Activated naive CD4-positive, alpha-beta T cell treated with anti-CD3 and anti-CD28 coated beads, Interleukin-2, amount 50 U/mL, for 72 hours (primary cell): ENCODE data around the gene ACVR1B. TPM values are rescaled to one million over a fixed set of nuclear protein-coding genes. Genes with fewer than 3 reads are reported as not detected.

ENCODE experiments used
- ATAC-seq, 2 donors: fragments of 150-1000 bp; cut with Tn5 transposase; 2 replicates each; pipeline ENCODE4 v1.10.0; 2021; ENCODE audit warnings: mild to moderate bottlenecking in 2 of 2, moderate library complexity in 2 of 2
- DNase-seq, 2 donors: peaks; one replicate each; pipeline ENCODE4 v3.0.0; 2021 to 2022; ENCODE audit warnings: low spot score in 2 of 2
- H3K27ac Mint-ChIP-seq, 2 donors: one replicate each; pipeline ENCODE4 v1.8.0; 2022; ENCODE audit warnings: mild to moderate bottlenecking in 2 of 2, mixed read lengths in 2 of 2
- H3K36me3 Mint-ChIP-seq, 2 donors: one replicate each; pipeline ENCODE4 v1.8.0; 2022; ENCODE audit warnings: mixed read lengths in 2 of 2
- H3K9me3 Mint-ChIP-seq, 2 donors: one replicate each; pipeline ENCODE4 v1.8.0; 2022; ENCODE audit warnings: mixed read lengths in 2 of 2
- total RNA-seq, 2 donors: library from RNA; stranded (reverse); gene quantifications; one replicate each; pipeline ENCODE4 v1.2.3, GENCODE V29; 2022

ACVR1B gene
- total RNA-seq, 2 donors from 2014 or later = 5.2 to 9.0 TPM

DNA sequence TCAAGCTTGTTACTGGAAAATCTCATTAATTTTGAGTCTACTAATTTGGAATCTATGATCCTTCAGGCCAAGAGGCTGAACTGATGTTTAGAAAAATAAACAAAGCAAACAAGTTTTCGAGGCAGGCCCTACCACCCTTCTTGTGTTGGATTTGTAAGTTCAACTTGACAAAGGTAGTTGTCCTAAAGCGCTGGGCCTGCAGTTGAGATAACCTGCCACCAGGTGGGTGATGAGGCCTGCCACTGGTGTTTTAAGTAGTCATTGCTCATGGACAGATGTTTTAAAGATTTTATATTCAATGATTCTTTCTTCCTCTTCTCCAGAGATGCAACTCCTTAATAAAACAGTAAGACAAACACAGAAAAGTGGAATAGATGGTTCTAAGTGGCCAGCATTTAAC is 24.8 kb upstream of the ACVR1B start:
- peak; percentile 38 to 71 for ATAC-seq
- DNase-seq = peak in 1 of 2 donors; percentile 60
- Mint-ChIP-seq H3K9me3 (no peaks in the 10 kb centered on the region), H3K36me3 (no peaks in the 10 kb centered on the region), H3K27ac (no peak overlapping the region)

DNA sequence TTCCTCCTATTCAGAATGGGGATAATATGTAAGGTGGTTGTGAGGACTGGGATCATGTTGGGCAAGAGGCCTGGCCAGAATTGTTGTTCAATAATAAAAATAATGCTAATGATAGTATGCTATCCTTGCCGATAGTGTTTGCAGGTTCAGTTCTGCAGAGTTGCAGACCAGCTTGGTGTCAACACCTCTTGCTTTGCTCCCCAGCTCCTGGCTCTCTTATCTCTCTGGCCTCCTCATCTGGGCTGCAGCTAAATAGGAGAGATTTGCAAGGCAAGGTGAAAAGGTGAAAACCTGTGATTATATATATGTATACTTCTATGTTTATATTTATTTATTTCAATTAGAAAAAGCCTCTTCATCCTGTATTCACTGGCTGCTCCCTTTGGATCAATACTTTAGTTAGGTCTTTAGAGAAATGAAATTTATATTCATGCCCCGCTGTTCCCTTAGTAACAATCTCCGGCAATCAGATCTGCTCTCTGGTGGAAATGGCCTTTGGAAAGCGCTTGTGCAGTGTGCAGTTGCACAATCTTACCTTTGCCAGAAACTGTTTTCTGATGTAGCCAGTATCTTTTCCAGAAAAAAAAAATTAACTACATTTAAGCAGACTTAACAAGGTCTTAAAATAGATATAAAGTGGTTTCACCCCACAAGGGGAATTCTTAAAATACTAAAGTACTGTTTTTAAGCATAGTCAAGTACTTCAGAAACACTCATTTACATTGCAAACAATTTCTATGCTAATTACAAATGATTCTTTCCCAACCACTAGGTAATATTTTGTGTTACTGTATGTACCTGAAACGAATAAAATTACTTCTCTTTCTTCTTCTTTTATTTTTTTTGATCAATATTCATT is 19.1 kb upstream of the ACVR1B start:
- Mint-ChIP-seq H3K27ac (no peak overlapping the region), H3K9me3 (no peaks in the 10 kb centered on the region), H3K36me3 (no peaks in the 10 kb centered on the region)
- DNase-seq (no peak), ATAC-seq (no peak)

DNA sequence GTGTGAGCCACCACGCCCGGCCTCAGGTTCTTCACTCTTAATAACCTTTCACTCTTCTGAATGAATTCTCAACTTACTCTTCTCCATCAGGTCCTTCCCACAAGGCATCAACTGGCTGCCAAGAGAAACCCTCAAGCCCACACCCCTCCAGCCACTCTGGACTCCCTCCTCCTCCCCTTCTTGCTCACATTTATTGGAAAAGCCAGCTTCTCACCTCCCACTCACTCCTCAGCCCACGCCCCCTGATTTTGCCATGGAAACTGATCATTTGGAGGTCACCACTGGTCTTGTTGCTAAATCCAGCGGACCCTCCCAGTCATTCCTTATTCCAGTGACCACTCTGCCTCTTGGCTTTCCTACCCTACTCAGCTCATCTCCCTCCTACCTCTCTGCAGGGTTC is 17.4 kb upstream of the ACVR1B start:
- ATAC-seq = no peak
- no peak for DNase-seq
- Mint-ChIP-seq H3K36me3 (no peaks in the 10 kb centered on the region), H3K27ac (no peak overlapping the region), H3K9me3 (no peaks in the 10 kb centered on the region)

DNA sequence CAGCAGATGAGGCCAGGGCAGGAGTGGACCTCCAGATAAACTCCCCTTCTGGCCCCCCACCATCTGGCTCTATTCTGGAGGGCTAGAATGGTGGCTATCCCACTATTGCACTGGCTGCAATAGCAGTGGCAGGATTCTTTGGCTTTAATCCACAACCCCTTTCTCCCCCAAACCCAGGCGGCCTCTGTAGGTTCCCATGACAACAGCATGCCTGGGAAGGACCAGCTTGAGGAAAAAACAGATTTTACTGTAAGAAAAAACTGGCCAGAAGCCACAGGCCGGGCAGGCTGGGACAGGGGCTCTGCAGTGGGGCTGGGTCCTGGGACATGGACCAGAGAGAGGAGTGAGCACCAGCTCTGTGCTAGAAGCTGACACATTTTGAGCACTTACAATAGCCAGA is 13.6 kb upstream of the ACVR1B start:
- Mint-ChIP-seq H3K9me3 (no peaks in the 10 kb centered on the region), H3K36me3 (no peaks in the 10 kb centered on the region), H3K27ac (no peak overlapping the region)
- DNase-seq (no peak), ATAC-seq (no peak)

DNA sequence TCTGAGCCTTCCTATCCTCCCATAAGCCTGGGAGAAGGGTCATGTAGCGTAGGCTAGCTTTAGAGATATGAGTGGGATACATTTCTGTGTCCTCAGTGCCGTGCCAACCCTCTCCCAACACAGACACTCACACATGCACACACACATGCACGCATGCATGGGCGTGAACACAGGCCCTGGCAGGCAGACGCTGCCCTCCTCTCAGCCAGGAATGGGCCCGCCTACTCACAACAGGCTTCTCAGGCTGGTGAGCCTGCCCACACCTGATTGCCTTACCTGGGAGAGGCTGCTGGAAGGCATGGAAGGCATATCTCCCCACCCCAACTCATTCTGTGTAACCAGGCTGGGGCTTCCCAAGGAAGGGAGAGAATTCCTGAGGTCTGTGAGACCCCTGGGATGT is 12.8 kb upstream of the ACVR1B start:
- H3K27ac Mint-ChIP-seq = no peak overlapping the region
- no peaks in the 10 kb centered on the region for H3K9me3 Mint-ChIP-seq
- DNase-seq (no peak), ATAC-seq (no peak)
- H3K36me3 Mint-ChIP-seq = no peaks in the 10 kb centered on the region

DNA sequence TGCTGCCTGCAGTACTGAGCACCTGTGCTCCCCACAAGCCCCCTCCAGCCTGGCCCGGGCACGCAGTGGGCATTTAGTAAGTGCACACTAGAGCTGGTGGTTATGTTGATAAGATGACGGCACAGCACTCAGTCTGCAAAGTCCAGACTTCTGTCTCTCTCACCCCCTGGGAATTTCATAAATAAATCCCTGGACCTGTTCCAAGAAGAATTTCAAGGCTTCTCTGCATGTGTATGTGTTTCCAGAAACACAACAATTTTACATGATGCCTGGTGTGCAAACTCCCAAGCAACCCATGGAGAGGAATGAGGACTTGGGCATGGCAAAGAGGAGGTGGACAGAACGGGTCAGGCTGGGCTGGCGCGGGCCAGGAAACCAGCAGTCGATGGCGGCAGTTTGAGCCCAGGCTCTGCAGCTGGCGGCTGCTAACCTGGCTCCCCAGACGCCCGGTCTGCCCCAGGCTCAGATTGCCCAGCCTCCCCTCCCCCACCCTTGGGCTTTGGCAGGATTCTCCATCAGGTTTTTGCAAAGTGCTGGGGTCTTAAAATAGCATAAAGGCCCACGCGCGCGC is 10.4 kb upstream of the ACVR1B start:
- Mint-ChIP-seq H3K9me3 (peaks cover 6 to 16% of the 10 kb centered on the region in 2 donors), H3K36me3 (peaks cover 6 to 18% of the 10 kb centered on the region in 2 donors), H3K27ac (no peak overlapping the region)
- DNase-seq (no peak), ATAC-seq (no peak)

DNA sequence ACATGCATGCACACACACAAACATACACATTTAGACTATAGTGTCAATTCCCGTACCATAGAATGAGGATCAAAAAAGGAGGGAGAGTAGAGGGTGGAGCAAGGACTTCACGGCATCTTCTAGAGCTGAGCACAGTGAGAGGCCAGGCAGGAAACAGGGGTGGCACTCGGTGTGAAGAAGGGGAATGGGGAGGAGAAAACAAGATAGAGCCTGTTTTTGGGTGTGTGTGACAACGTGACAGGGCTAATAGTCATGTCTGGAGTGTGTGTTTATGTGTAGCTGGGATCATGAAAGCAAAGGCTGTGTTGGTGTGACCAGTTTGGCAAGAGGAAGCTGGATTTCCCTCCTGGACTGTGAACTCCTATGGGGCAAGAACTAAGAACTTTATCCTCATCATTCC is 9.9 kb upstream of the ACVR1B start:
- peaks cover 6 to 21% of the 10 kb centered on the region in 2 donors for H3K9me3 Mint-ChIP-seq
- DNase-seq (no peak), ATAC-seq (no peak)
- peak overlapping the region in 1 of 2 donors; percentile 33 for H3K27ac Mint-ChIP-seq
- peaks cover 6 to 21% of the 10 kb centered on the region in 2 donors for H3K36me3 Mint-ChIP-seq

DNA sequence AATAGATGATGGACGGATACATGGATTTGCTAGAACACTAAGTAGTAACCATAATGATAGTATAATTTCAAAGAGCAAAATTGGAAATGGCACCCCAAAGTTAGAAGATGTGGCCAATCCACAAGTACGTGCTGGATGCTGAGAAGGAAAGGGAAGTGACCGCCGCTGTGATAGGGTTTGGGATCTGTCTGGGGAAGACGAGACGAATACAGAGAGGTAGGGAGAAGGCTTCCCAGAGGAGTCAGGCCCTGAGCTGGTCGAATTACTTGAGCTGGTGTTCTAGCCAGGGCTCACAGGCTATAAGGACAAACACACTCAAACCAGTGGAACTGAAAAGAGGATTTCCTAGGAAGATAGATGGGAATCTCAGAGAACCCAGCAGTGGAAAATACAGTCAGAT is 9.4 kb upstream of the ACVR1B start:
- Mint-ChIP-seq H3K9me3 (peaks cover 6 to 22% of the 10 kb centered on the region in 2 donors), H3K36me3 (peaks cover 6 to 21% of the 10 kb centered on the region in 2 donors), H3K27ac (peak overlapping the region in 1 of 2 donors; percentile 33)
- DNase-seq (no peak), ATAC-seq (no peak)

DNA sequence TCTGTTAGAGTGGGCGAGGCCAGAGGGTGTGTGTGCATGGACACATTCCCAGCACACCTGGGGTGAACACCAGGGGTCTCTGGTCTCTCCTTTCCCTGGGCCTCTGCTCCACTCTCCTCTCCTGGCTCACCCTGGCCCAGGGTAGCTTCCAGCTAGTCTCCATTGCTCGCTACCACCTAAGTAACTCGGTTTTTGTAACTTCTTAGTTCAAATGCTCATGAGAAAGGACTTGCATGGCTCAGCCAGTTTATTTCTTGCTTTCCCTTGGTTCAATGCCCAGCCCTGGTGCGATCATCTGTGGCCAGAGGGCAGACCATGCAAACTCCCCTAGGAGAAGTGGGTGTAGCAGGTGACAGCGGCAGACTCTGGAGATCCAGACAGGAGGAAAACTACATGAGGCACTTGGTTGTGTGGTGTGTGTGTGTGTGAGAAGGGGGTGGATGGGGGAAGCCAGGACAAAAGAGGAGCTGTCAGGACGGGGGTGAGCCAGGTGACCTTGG is 8.9 kb upstream of the ACVR1B start:
- DNase-seq (no peak), ATAC-seq (no peak)
- peaks cover 6 to 21% of the 10 kb centered on the region in 2 donors for H3K36me3 Mint-ChIP-seq
- H3K9me3 Mint-ChIP-seq = peaks cover 6 to 22% of the 10 kb centered on the region in 2 donors
- H3K27ac Mint-ChIP-seq = no peak overlapping the region

DNA sequence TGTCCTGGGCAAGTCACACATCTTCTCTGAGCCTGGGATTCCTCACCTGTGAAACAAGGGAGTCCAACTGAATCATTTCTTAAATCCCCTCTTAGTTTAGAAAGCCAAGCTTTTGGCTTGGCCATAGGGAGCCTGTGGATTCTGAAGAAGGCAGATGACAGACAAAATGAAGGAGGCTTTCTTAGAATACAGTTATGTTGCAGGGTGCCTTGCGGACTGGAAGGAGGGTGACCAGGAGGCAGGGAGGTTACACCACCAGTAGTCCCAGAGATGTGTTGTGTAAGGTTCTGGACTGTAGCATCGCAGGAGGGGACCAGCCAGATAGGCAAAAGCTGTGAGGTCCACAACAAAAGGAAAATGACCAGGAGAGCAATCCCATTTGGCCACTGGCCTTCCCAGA is 8.2 kb upstream of the ACVR1B start:
- Mint-ChIP-seq H3K27ac (no peak overlapping the region), H3K36me3 (peaks cover 6 to 21% of the 10 kb centered on the region in 2 donors), H3K9me3 (peaks cover 6 to 22% of the 10 kb centered on the region in 2 donors)
- ATAC-seq (no peak), DNase-seq (no peak)

DNA sequence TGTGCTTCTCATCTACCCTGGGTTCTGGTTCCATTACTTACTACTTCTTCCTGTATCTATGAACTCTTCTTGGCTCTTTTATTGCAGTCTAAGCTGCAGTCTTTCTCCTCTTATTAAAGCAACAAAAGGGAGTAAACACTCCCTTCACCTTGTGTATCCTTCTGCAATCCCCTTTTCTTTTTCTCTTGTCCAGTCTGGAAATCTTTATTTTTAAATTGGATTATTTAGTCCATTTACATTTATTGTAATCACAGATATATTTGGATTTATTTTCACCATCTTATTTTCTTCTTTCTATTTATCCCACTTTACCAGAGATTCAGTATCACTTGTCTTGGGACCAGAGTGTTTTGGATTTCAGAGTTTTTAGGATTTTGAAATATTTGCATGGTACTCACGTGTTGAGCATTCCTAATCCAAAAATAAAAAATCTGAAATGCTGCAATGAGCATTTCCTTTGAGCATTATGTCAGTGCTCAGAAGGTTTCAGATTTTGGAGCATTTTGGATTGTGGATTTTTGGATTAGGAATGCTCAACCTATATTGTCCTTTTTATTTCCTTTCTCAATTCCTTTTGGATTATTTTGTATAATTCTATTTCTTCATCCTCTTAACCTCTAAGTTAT is 6.8 kb upstream of the ACVR1B start:
- H3K9me3 Mint-ChIP-seq = peaks cover 6 to 22% of the 10 kb centered on the region in 2 donors
- H3K36me3 Mint-ChIP-seq = peaks cover 6 to 21% of the 10 kb centered on the region in 2 donors
- ATAC-seq = no peak
- H3K27ac Mint-ChIP-seq = no peak overlapping the region
- DNase-seq = no peak

DNA sequence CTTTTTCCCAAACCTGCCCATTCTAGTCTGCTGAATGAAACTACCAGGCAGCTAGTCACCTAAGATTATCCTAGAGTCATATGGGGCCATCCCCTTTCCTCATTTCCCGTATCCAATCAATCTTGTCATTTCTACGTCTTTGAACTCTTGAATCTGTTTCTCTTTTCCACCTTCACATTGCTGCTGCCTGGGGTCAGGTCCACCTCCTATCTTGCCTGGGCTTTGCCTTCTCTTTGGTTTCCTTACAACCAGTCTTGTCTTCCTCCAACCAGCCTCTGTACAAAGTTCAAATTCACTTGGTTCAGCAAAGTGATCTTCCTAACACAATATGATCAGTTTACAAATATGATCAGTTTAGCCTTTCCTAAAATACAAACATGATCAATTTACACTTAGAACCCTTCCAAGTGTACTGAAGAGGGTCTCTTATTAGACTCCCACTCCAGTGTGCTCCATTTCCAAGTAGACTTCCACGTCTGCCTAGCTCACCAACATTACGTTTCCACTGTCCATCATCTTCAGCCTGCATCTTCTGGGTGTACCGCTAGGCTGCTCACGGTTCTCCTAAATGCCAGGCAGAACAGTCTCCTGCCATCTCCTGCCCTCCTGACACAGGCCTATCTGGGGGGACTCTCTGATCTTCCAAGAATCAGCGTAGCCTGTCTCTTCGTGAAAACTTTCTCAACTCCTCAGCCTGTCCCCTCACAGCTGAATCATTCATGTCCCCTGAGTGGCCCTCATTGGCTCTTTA is 4.1 kb upstream of the ACVR1B start:
- no peak overlapping the region for H3K27ac Mint-ChIP-seq
- H3K36me3 Mint-ChIP-seq = peaks cover 6 to 21% of the 10 kb centered on the region in 2 donors
- ATAC-seq (no peak), DNase-seq (no peak)
- peaks cover 6 to 22% of the 10 kb centered on the region in 2 donors for H3K9me3 Mint-ChIP-seq

DNA sequence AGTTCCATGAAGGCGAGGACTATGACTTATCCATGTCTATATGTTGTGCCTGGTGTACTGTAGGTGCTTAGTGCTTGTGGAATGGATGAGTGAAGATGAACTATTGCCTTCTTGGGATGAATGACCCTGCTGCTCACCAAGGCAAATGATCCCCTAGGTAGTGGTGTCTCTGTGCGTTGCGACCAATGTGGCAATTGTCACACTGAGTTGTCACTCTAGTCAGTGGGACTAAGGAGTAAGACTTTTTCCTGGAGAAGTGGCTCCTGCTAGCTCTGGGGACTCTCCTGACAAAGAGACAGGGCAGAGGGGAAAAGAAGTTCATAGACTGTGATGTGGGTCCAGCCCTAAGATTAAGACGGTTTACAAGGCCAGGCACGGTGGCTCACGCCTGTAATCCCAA is 3.4 kb upstream of the ACVR1B start:
- H3K27ac Mint-ChIP-seq = no peak overlapping the region
- no peak for DNase-seq
- peaks cover 6 to 21% of the 10 kb centered on the region in 2 donors for H3K36me3 Mint-ChIP-seq
- peaks cover 6 to 22% of the 10 kb centered on the region in 2 donors for H3K9me3 Mint-ChIP-seq
- no peak for ATAC-seq

DNA sequence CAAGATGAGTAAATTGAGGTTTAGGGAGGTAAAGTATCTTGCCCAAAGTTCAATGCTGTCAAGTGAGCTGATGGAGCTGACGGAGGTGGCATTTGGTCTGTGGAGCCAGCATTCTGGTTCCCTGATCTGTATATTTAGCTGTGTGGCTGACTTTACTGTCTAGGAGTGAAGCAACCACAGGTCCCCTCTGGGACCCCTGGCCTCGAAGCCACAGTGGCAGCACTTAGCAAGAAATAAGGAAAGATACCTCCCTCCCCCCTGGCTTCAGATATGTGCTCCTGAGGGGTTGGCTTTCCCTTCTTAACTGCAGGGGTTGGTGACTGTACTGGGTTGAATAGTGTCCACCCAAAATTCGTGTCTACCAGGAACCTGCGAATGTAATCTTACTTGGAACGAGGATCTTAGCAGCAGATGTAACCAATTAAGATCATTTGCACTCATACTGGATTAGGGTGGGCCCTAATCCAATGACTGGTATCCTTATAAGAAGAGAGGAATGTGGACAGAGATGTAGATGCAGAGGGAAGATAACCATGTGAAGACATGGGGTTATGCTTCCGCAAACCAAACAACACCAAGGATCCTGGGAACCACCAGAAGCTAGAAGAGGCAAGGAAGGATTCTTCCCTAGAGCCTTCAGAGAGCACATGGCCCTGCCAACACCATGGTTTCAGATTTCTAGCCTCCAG is 2.0 kb upstream of the ACVR1B start:
- no peak for ATAC-seq
- Mint-ChIP-seq H3K36me3 (peaks cover 6 to 16% of the 10 kb centered on the region in 2 donors), H3K27ac (no peak overlapping the region), H3K9me3 (peaks cover 2 to 15% of the 10 kb centered on the region in 2 donors)
- DNase-seq = no peak

DNA sequence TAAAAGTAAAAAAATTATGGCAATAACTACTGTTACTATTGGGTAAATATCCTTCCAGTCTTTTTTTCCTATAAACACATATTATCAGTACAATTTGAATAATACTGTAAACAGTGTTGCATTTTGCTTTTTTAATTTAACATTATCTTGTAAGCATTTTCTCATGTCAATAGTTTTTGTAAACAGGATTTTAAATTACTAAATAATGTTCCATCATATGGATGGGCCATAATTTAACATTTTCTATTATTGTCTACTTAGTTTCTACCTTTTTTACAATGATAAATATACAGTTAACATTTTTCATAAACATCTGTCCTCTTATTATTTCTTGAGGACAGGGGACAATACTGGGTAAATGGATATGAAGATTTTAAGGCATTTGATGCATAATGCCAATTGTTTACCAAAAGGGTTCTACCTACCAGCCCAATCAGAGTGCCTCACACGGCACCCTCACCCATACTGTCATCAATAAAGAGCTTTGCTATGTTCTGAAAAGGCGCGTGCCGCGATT is 759 bp upstream of the ACVR1B start:
- peak overlapping the region in 1 of 2 donors; percentile 76 for H3K27ac Mint-ChIP-seq
- ATAC-seq = no peak
- no peak for DNase-seq
- peaks cover 0 to 5% of the 10 kb centered on the region in 2 donors for H3K36me3 Mint-ChIP-seq
- H3K9me3 Mint-ChIP-seq = peaks cover 0 to 6% of the 10 kb centered on the region in 2 donors
